ENCODE data around the gene ISLR.

ISLR gene

GRCh38 chr15:74191798-74192197, 18.3 kb downstream of the ISLR start:
- no peaks in the 10 kb centered on the region for H3K27me3 ChIP-seq (ENCODE audit: control insufficient read depth, insufficient read depth, low read length)
- H3K27ac ChIP-seq (ENCODE audit: low read depth, low read length): no peak overlapping the region
- no peaks in the 10 kb centered on the region for H3K36me3 ChIP-seq (ENCODE audit: control insufficient read depth, insufficient read depth, low read length)
- no peak overlapping the region for H3K9ac ChIP-seq (ENCODE audit: low read depth, low read length)
- no peaks in the 10 kb centered on the region for H3K4me1 ChIP-seq (ENCODE audit: control insufficient read depth, insufficient read depth, low read length)
- H3K9me3 ChIP-seq (ENCODE audit: control insufficient read depth, insufficient read depth, low read length): no peaks in the 10 kb centered on the region
- no peak overlapping the region for H3K4me3 ChIP-seq (ENCODE audit: low read depth, low read length)

GRCh38 chr15:74192751-74193150, 19.2 kb downstream of the ISLR start:
- H3K9me3 ChIP-seq (ENCODE audit: control insufficient read depth, insufficient read depth, low read length): no peaks in the 10 kb centered on the region
- no peak overlapping the region for H3K4me3 ChIP-seq (ENCODE audit: low read depth, low read length)
- H3K9ac ChIP-seq (ENCODE audit: low read depth, low read length): no peak overlapping the region
- H3K27me3 ChIP-seq (ENCODE audit: control insufficient read depth, insufficient read depth, low read length): no peaks in the 10 kb centered on the region
- H3K27ac ChIP-seq (ENCODE audit: low read depth, low read length): no peak overlapping the region
- no peaks in the 10 kb centered on the region for H3K36me3 ChIP-seq (ENCODE audit: control insufficient read depth, insufficient read depth, low read length)
- H3K4me1 ChIP-seq (ENCODE audit: control insufficient read depth, insufficient read depth, low read length): no peaks in the 10 kb centered on the region

- Histone ChIP-seq H3K27ac (ENCODE audit: low read depth, low read length) (no peak overlapping the region), H3K4me3 (ENCODE audit: low read depth, low read length) (no peak overlapping the region), H3K4me1 (ENCODE audit: control insufficient read depth, insufficient read depth, low read length) (no peaks in the 10 kb centered on the region), H3K9me3 (ENCODE audit: control insufficient read depth, insufficient read depth, low read length) (no peaks in the 10 kb centered on the region), H3K9ac (ENCODE audit: low read depth, low read length) (no peak overlapping the region), H3K36me3 (ENCODE audit: control insufficient read depth, insufficient read depth, low read length) (no peaks in the 10 kb centered on the region), H3K27me3 (ENCODE audit: control insufficient read depth, insufficient read depth, low read length) (no peaks in the 10 kb centered on the region)
Measured at GRCh38 chr15:74193299-74193718, 19.8 kb downstream of the ISLR start.

GRCh38 chr15:74193905-74194304, 20.4 kb downstream of the ISLR start:
- no peak overlapping the region for H3K4me3 ChIP-seq (ENCODE audit: low read depth, low read length)
- no peak overlapping the region for H3K9ac ChIP-seq (ENCODE audit: low read depth, low read length)
- H3K27me3 ChIP-seq (ENCODE audit: control insufficient read depth, insufficient read depth, low read length): no peaks in the 10 kb centered on the region
- H3K4me1 ChIP-seq (ENCODE audit: control insufficient read depth, insufficient read depth, low read length): no peaks in the 10 kb centered on the region
- H3K9me3 ChIP-seq (ENCODE audit: control insufficient read depth, insufficient read depth, low read length): no peaks in the 10 kb centered on the region
- H3K27ac ChIP-seq (ENCODE audit: low read depth, low read length): no peak overlapping the region
- no peaks in the 10 kb centered on the region for H3K36me3 ChIP-seq (ENCODE audit: control insufficient read depth, insufficient read depth, low read length)

GRCh38 chr15:74194572-74195559, 21.4 kb downstream of the ISLR start:
- Histone ChIP-seq H3K9ac (ENCODE audit: low read depth, low read length) (no peak overlapping the region), H3K4me3 (ENCODE audit: low read depth, low read length) (no peak overlapping the region), H3K9me3 (ENCODE audit: control insufficient read depth, insufficient read depth, low read length) (no peaks in the 10 kb centered on the region), H3K36me3 (ENCODE audit: control insufficient read depth, insufficient read depth, low read length) (no peaks in the 10 kb centered on the region), H3K27ac (ENCODE audit: low read depth, low read length) (no peak overlapping the region), H3K27me3 (ENCODE audit: control insufficient read depth, insufficient read depth, low read length) (no peaks in the 10 kb centered on the region), H3K4me1 (ENCODE audit: control insufficient read depth, insufficient read depth, low read length) (no peaks in the 10 kb centered on the region)

GRCh38 chr15:74196175-74196574, 22.7 kb downstream of the ISLR start:
- H3K27me3 ChIP-seq (ENCODE audit: control insufficient read depth, insufficient read depth, low read length): no peaks in the 10 kb centered on the region; the same call in 1 of the 2 replicates
- no peak overlapping the region for H3K9ac ChIP-seq (ENCODE audit: low read depth, low read length)
- H3K9me3 ChIP-seq (ENCODE audit: control insufficient read depth, insufficient read depth, low read length): no peaks in the 10 kb centered on the region
- no peak overlapping the region for H3K27ac ChIP-seq (ENCODE audit: low read depth, low read length)
- no peak overlapping the region for H3K4me3 ChIP-seq (ENCODE audit: low read depth, low read length)
- no peaks in the 10 kb centered on the region for H3K36me3 ChIP-seq (ENCODE audit: control insufficient read depth, insufficient read depth, low read length)
- H3K4me1 ChIP-seq (ENCODE audit: control insufficient read depth, insufficient read depth, low read length): peaks cover 11% of the 10 kb centered on the region

GRCh38 chr15:74197176-74197965, 23.9 kb downstream of the ISLR start:
- Histone ChIP-seq H3K4me1 (ENCODE audit: control insufficient read depth, insufficient read depth, low read length) (peaks cover 20% of the 10 kb centered on the region), H3K9me3 (ENCODE audit: control insufficient read depth, insufficient read depth, low read length) (no peaks in the 10 kb centered on the region), H3K36me3 (ENCODE audit: control insufficient read depth, insufficient read depth, low read length) (no peaks in the 10 kb centered on the region), H3K9ac (ENCODE audit: low read depth, low read length) (no peak overlapping the region), H3K4me3 (ENCODE audit: low read depth, low read length) (no peak overlapping the region), H3K27me3 (ENCODE audit: control insufficient read depth, insufficient read depth, low read length) (no peaks in the 10 kb centered on the region; the same call in 1 of the 2 replicates), H3K27ac (ENCODE audit: low read depth, low read length) (no peak overlapping the region)

GRCh38 chr15:74199297-74199652, 25.8 kb downstream of the ISLR start:
- no peaks in the 10 kb centered on the region for H3K9me3 ChIP-seq (ENCODE audit: control insufficient read depth, insufficient read depth, low read length)
- no peak overlapping the region for H3K9ac ChIP-seq (ENCODE audit: low read depth, low read length)
- no peak overlapping the region for H3K27ac ChIP-seq (ENCODE audit: low read depth, low read length)
- H3K4me1 ChIP-seq (ENCODE audit: control insufficient read depth, insufficient read depth, low read length): peaks cover 33% of the 10 kb centered on the region
- H3K4me3 ChIP-seq (ENCODE audit: low read depth, low read length): no peak overlapping the region
- peaks cover 4% of the 10 kb centered on the region for H3K27me3 ChIP-seq (ENCODE audit: control insufficient read depth, insufficient read depth, low read length)
- no peaks in the 10 kb centered on the region for H3K36me3 ChIP-seq (ENCODE audit: control insufficient read depth, insufficient read depth, low read length)

GRCh38 chr15:74200412-74200815, 26.9 kb downstream of the ISLR start:
- no peak overlapping the region for H3K9ac ChIP-seq (ENCODE audit: low read depth, low read length)
- H3K9me3 ChIP-seq (ENCODE audit: control insufficient read depth, insufficient read depth, low read length): no peaks in the 10 kb centered on the region
- no peak overlapping the region for H3K27ac ChIP-seq (ENCODE audit: low read depth, low read length)
- peaks cover 35% of the 10 kb centered on the region for H3K4me1 ChIP-seq (ENCODE audit: control insufficient read depth, insufficient read depth, low read length)
- H3K36me3 ChIP-seq (ENCODE audit: control insufficient read depth, insufficient read depth, low read length): no peaks in the 10 kb centered on the region
- peaks cover 10% of the 10 kb centered on the region for H3K27me3 ChIP-seq (ENCODE audit: control insufficient read depth, insufficient read depth, low read length)
- no peak overlapping the region for H3K4me3 ChIP-seq (ENCODE audit: low read depth, low read length)

- no peaks in the 10 kb centered on the region for H3K9me3 ChIP-seq (ENCODE audit: control insufficient read depth, insufficient read depth, low read length)
- no peak overlapping the region for H3K4me3 ChIP-seq (ENCODE audit: low read depth, low read length)
- H3K36me3 ChIP-seq (ENCODE audit: control insufficient read depth, insufficient read depth, low read length): no peaks in the 10 kb centered on the region
- H3K27me3 ChIP-seq (ENCODE audit: control insufficient read depth, insufficient read depth, low read length): peaks cover 10% of the 10 kb centered on the region
- H3K27ac ChIP-seq (ENCODE audit: low read depth, low read length): no peak overlapping the region
- peaks cover 35% of the 10 kb centered on the region for H3K4me1 ChIP-seq (ENCODE audit: control insufficient read depth, insufficient read depth, low read length)
- no peak overlapping the region for H3K9ac ChIP-seq (ENCODE audit: low read depth, low read length)
Measured at GRCh38 chr15:74200871-74201419, 27.4 kb downstream of the ISLR start.
